Karpas-422 (cell line): ENCODE results near the gene HSBP1. TPM values are rescaled to one million over a fixed set of nuclear protein-coding genes. Genes with fewer than 3 reads are reported as not detected.

Experiments used
- DNase-seq: peaks from one replicate; pipeline ENCODE4 v3.0.0-alpha.2; 2015
- H2AFZ ChIP-seq: fragments of 200-600 bp; sonication (generic); 2 replicates; pipeline ENCODE4 v1.6.1; 2014; ENCODE audit warnings: antibody characterized with exemption, low read length, mixed read lengths
- H3K27ac ChIP-seq: fragments of 200-600 bp; sonication (generic); 2 replicates; pipeline ENCODE4 v1.5.1; 2014; ENCODE audit warnings: mild to moderate bottlenecking, low read length, moderate library complexity
- H3K27me3 ChIP-seq: fragments of 200-600 bp; sonication (generic); 2 replicates; pipeline ENCODE4 v1.6.1; 2014; ENCODE audit warnings: low read length, mixed read lengths
- H3K36me3 ChIP-seq: fragments of 200-600 bp; sonication (generic); 2 replicates; pipeline ENCODE4 v1.6.1; 2014; ENCODE audit warnings: low read length, mixed read lengths; ENCODE audit not compliant: insufficient read depth
- H3K4me1 ChIP-seq: fragments of 200-600 bp; sonication (generic); 2 replicates; pipeline ENCODE4 v1.6.1; 2014; ENCODE audit warnings: mild to moderate bottlenecking, low read length, mixed read lengths
- H3K4me2 ChIP-seq: fragments of 200-600 bp; sonication (generic); 2 replicates; pipeline ENCODE4 v1.6.1; 2014; ENCODE audit warnings: low read length, low read depth, mild to moderate bottlenecking; ENCODE audit not compliant: poor library complexity, severe bottlenecking
- H3K4me3 ChIP-seq: fragments of 200-600 bp; sonication (generic); 2 replicates; pipeline ENCODE4 v1.5.1; 2014; ENCODE audit warnings: mild to moderate bottlenecking, antibody characterized with exemption, low read length, mixed read lengths
- H3K79me2 ChIP-seq: fragments of 200-600 bp; sonication (generic); 2 replicates; pipeline ENCODE4 v1.6.1; 2014; ENCODE audit warnings: mild to moderate bottlenecking, low read length, mixed read lengths
- H3K9ac ChIP-seq: fragments of 200-600 bp; sonication (generic); 2 replicates; pipeline ENCODE4 v1.6.0; 2014; ENCODE audit warnings: low read length
- H3K9me2 ChIP-seq: fragments of 200-600 bp; sonication (generic), shearing (Covaris generic); replicated peaks from 2 replicates; pipeline ENCODE4 v1.6.0; 2014; ENCODE audit warnings: mild to moderate bottlenecking, low read length, moderate library complexity; ENCODE audit not compliant: insufficient read depth
- H3K9me3 ChIP-seq: fragments of 300-700, 200-600 bp; sonication (generic); 2 replicates; pipeline ENCODE4 v1.6.1; 2014; ENCODE audit warnings: low read length, mixed read lengths
- H4K20me1 ChIP-seq: fragments of 200-600 bp; sonication (generic); 2 replicates; pipeline ENCODE4 v1.6.1; 2014; ENCODE audit warnings: mild to moderate bottlenecking, antibody characterized with exemption, low read length, low read depth; ENCODE audit not compliant: insufficient read depth
- total RNA-seq: library from RNA; depleted of rRNA; stranded (reverse); fragments of >200 nt; shearing (Covaris generic); gene quantifications from 2 replicates; pipeline ENCODE4 v1.2.3, GENCODE V29; 2014; ENCODE audit warnings: low replicate concordance

The HSBP1 gene
- total RNA-seq, 1 experiment from 2014 or later: 74.8 TPM

- Histone ChIP-seq H3K9me3 (no peaks in the 10 kb centered on the region), H3K36me3 (no peaks in the 10 kb centered on the region), H3K9ac (no peak overlapping the region), H3K79me2 (no peaks in the 10 kb centered on the region), H3K9me2 (no peaks in the 10 kb centered on the region), H3K4me1 (no peaks in the 10 kb centered on the region), H3K4me3 (no peak overlapping the region), H3K27ac (no peak overlapping the region), H4K20me1 (no peaks in the 10 kb centered on the region), H2AFZ (no peak overlapping the region), H3K27me3 (no peaks in the 10 kb centered on the region), H3K4me2 (no peak overlapping the region)
- DNase-seq: no peak
These were observed 10.5 kb downstream of the HSBP1 start for GRCh38 chr16:83818276-83818675.

GRCh38 chr16:83819361-83819760 lies 11.6 kb downstream of the HSBP1 start:
- Histone ChIP-seq H3K4me2 (no peak overlapping the region), H3K36me3 (no peaks in the 10 kb centered on the region), H2AFZ (no peak overlapping the region), H3K9me3 (no peaks in the 10 kb centered on the region), H3K27me3 (no peaks in the 10 kb centered on the region), H3K9me2 (no peaks in the 10 kb centered on the region), H3K4me1 (no peaks in the 10 kb centered on the region), H3K9ac (no peak overlapping the region), H4K20me1 (no peaks in the 10 kb centered on the region), H3K4me3 (no peak overlapping the region), H3K27ac (no peak overlapping the region), H3K79me2 (no peaks in the 10 kb centered on the region)
- no peak for DNase-seq

GRCh38 chr16:83826146-83826913 lies 18.6 kb downstream of the HSBP1 start:
- Histone ChIP-seq H3K4me2 (peak overlapping the region; percentile 11), H3K9ac (no peak overlapping the region), H3K4me3 (no peak overlapping the region), H2AFZ (no peak overlapping the region), H3K9me3 (no peaks in the 10 kb centered on the region), H3K27me3 (no peaks in the 10 kb centered on the region), H3K36me3 (no peaks in the 10 kb centered on the region), H3K4me1 (peaks cover 19% of the 10 kb centered on the region), H3K9me2 (no peaks in the 10 kb centered on the region), H3K27ac (no peak overlapping the region), H3K79me2 (no peaks in the 10 kb centered on the region), H4K20me1 (no peaks in the 10 kb centered on the region)
- peak; percentile 93 for DNase-seq

GRCh38 chr16:83830091-83830768 lies 22.5 kb downstream of the HSBP1 start:
- H3K9me3 ChIP-seq: no peaks in the 10 kb centered on the region
- peaks cover 29% of the 10 kb centered on the region for H3K4me1 ChIP-seq
- no peak overlapping the region for H2AFZ ChIP-seq
- H3K4me2 ChIP-seq: no peak overlapping the region
- no peaks in the 10 kb centered on the region for H3K27me3 ChIP-seq
- H3K36me3 ChIP-seq: no peaks in the 10 kb centered on the region
- no peak overlapping the region for H3K9ac ChIP-seq
- no peaks in the 10 kb centered on the region for H3K79me2 ChIP-seq
- H4K20me1 ChIP-seq: no peaks in the 10 kb centered on the region
- no peak overlapping the region for H3K4me3 ChIP-seq
- no peaks in the 10 kb centered on the region for H3K9me2 ChIP-seq
- DNase-seq: no peak
- H3K27ac ChIP-seq: no peak overlapping the region

GRCh38 chr16:83830769-83831455 lies 23.1 kb downstream of the HSBP1 start:
- no peak overlapping the region for H3K27ac ChIP-seq
- peak overlapping the region; percentile 34 for H3K4me2 ChIP-seq
- H3K36me3 ChIP-seq: no peaks in the 10 kb centered on the region
- no peak for DNase-seq
- H3K79me2 ChIP-seq: no peaks in the 10 kb centered on the region
- no peaks in the 10 kb centered on the region for H3K9me2 ChIP-seq
- peaks cover 32% of the 10 kb centered on the region for H3K4me1 ChIP-seq
- no peak overlapping the region for H2AFZ ChIP-seq
- H4K20me1 ChIP-seq: no peaks in the 10 kb centered on the region
- H3K9me3 ChIP-seq: no peaks in the 10 kb centered on the region
- H3K4me3 ChIP-seq: no peak overlapping the region
- no peaks in the 10 kb centered on the region for H3K27me3 ChIP-seq
- H3K9ac ChIP-seq: no peak overlapping the region

GRCh38 chr16:83831456-83831987 lies 23.7 kb downstream of the HSBP1 start:
- Histone ChIP-seq H3K4me1 (peaks cover 31% of the 10 kb centered on the region), H3K79me2 (no peaks in the 10 kb centered on the region), H3K27me3 (no peaks in the 10 kb centered on the region)

GRCh38 chr16:83833921-83834320 lies 26.1 kb downstream of the HSBP1 start:
- Histone ChIP-seq H3K79me2 (no peaks in the 10 kb centered on the region), H3K4me2 (no peak overlapping the region), H3K27me3 (no peaks in the 10 kb centered on the region), H3K36me3 (no peaks in the 10 kb centered on the region), H4K20me1 (no peaks in the 10 kb centered on the region), H3K9me2 (no peaks in the 10 kb centered on the region), H3K9ac (no peak overlapping the region), H3K4me1 (peaks cover 20% of the 10 kb centered on the region), H3K9me3 (no peaks in the 10 kb centered on the region), H3K27ac (no peak overlapping the region), H3K4me3 (no peak overlapping the region), H2AFZ (no peak overlapping the region)
- DNase-seq: no peak

More at GRCh38 chr16:83831456-83831987, 23.7 kb downstream of the HSBP1 start:
- H3K9me2 ChIP-seq: no peaks in the 10 kb centered on the region
- no peaks in the 10 kb centered on the region for H3K9me3 ChIP-seq
- no peak for DNase-seq
- no peak overlapping the region for H3K4me3 ChIP-seq
- H3K9ac ChIP-seq: no peak overlapping the region
- H4K20me1 ChIP-seq: no peaks in the 10 kb centered on the region
- H3K27ac ChIP-seq: no peak overlapping the region
- H3K4me2 ChIP-seq: peak overlapping the region; percentile 34
- H2AFZ ChIP-seq: no peak overlapping the region
- no peaks in the 10 kb centered on the region for H3K36me3 ChIP-seq
